GM12878 (cell line): ENCODE data around the gene DAO.

Source experiments
- CTCF ChIP-seq, 3 experiments: IDR thresholded peaks in 2 of 3; conservative IDR thresholded peaks in 1 of 3; 2 replicates each; pipeline ENCODE4 v1.5.1; 2011; ENCODE audit warnings: low read depth in 3 of 3, low read length in 3 of 3, mild to moderate bottlenecking in 3 of 3, control low read depth in 2 of 3, moderate library complexity in 2 of 3, inconsistent platforms in 1 of 3, mixed read lengths in 1 of 3; ENCODE audit not compliant: control insufficient read depth in 2 of 3, insufficient read depth in 1 of 3; ENCODE audit errors: extremely low read depth in 1 of 3
- EP300 ChIP-seq, 2 experiments: fragments of 150-350 bp in 1 of 2; IDR thresholded peaks; 2 replicates each; pipeline ENCODE4 v1.6.1; 2011 to 2012; ENCODE audit warnings: low read depth in 2 of 2, low read length in 2 of 2, borderline replicate concordance in 1 of 2, improper control_type of control experiment in 1 of 2, inconsistent platforms in 1 of 2; ENCODE audit not compliant: control insufficient read depth in 1 of 2
- EZH2 ChIP-seq: IDR thresholded peaks from 2 replicates; pipeline ENCODE4 v1.6.1; 2012; ENCODE audit warnings: low read depth, mild to moderate bottlenecking, control low read depth, inconsistent platforms, low read length, borderline replicate concordance; ENCODE audit not compliant: control insufficient read depth
- MXI1 ChIP-seq: fragments of 150-350 bp; IDR thresholded peaks from 2 replicates; pipeline ENCODE4 v1.6.1; 2011; ENCODE audit warnings: low read depth, mild to moderate bottlenecking, inconsistent platforms, low read length, improper control_type of control experiment
- NFYB ChIP-seq: IDR thresholded peaks from 2 replicates; pipeline ENCODE4 v1.6.1; 2011; ENCODE audit warnings: low read depth, mild to moderate bottlenecking, low read length, improper control_type of control experiment, moderate library complexity; ENCODE audit not compliant: insufficient read depth
- NRF1 ChIP-seq: conservative IDR thresholded peaks from 2 replicates; pipeline ENCODE4 v1.6.1; 2011; ENCODE audit warnings: mild to moderate bottlenecking, low read depth, low read length, improper control_type of control experiment
- POLR2A ChIP-seq: IDR thresholded peaks from 2 replicates; pipeline ENCODE4 v1.6.1; 2011; ENCODE audit warnings: low read depth, mild to moderate bottlenecking, low read length
- RCOR1 ChIP-seq: conservative IDR thresholded peaks from 2 replicates; pipeline ENCODE4 v1.6.1; 2012; ENCODE audit warnings: low read depth, low read length, improper control_type of control experiment
- SIX5 ChIP-seq: IDR thresholded peaks from 2 replicates; pipeline ENCODE4 v1.6.1; 2011; ENCODE audit warnings: mild to moderate bottlenecking, low read depth, low read length, moderate library complexity; ENCODE audit not compliant: severe bottlenecking
- SREBF2 ChIP-seq: IDR thresholded peaks from 2 replicates; pipeline ENCODE4 v1.6.1; 2012; ENCODE audit warnings: mild to moderate bottlenecking, low read length
- STAT3 ChIP-seq: IDR thresholded peaks from 2 replicates; pipeline ENCODE4 v1.6.1; 2011; ENCODE audit warnings: low read depth, low read length, improper control_type of control experiment
- TCF7 ChIP-seq: IDR thresholded peaks from 2 replicates; pipeline ENCODE4 v1.6.1; 2014; ENCODE audit warnings: antibody characterized with exemption, borderline replicate concordance
- ZNF24 ChIP-seq: fragments of 450-650 bp; IDR thresholded peaks from 2 replicates; pipeline ENCODE4 v1.6.1; 2017; ENCODE audit warnings: antibody characterized with exemption, mild to moderate bottlenecking

DNA sequence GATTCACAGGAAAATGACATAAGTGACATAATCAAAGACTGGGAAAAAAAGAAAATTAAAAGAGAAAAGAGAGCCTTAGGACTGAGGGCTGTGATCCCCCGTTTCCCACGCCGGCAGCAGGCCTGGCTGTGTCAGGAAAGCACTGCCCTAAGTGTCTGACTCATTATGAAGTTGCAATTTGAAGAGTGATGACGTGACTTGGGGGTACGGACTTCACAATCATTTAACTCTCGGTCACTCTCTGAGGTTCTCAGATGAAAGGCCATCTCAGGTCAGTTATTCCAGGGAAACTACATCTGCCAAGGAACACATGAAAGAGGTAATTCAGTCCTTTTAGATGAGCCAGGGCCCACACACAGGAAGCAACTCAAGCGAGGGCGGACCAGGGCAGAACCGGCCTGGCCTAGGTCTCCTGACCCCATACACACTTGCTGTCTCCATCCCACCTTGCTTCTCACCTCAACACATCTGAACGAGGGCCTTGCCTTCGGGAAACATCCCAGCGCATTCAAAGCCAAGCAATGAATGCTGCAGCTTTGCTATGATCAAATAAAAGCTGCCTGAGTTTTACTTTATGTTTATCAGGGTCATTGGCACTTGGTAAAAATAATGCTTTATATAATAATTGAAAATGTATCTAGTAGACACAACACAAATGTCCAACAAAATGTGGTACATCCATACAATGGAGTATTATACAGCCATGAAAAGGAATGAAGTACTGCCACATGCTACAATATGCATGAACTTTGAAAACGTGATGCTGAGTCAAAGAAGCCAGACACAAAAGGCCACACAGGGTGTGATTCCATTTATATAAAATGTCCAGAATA lies 25.2 kb upstream of the DAO start:
- TF ChIP-seq CTCF (IDR thresholded peaks at IDR 0.05 in 2 of 3, conservative IDR thresholded peaks at IDR 0.05 in 1 of 3; ENCODE audit: control insufficient read depth in 2 of 3, extremely low read depth in 1 of 3, insufficient read depth in 1 of 3, low read depth in 3 of 3, low read length in 3 of 3) (no peak), MXI1 (peak; percentile 87), SIX5 (no peak), EP300 (IDR thresholded peaks at IDR 0.05; ENCODE audit: borderline replicate concordance in 1 of 2, control insufficient read depth in 1 of 2, low read depth in 2 of 2, low read length in 2 of 2) (peak; percentile 91 to 94; a peak in 3 of 4 replicates), ZNF24 (peak; percentile 63), STAT3 (no peak), NFYB (no peak), RCOR1 (0 out of 2 replicates have a peak, but pooled peaks have one; percentile 47), SREBF2 (no peak), EZH2 (no peak), TCF7 (no peak), NRF1 (no peak), POLR2A (no peak)
